ENCODE measurements around the gene PNLIP.

The PNLIP gene

DNA sequence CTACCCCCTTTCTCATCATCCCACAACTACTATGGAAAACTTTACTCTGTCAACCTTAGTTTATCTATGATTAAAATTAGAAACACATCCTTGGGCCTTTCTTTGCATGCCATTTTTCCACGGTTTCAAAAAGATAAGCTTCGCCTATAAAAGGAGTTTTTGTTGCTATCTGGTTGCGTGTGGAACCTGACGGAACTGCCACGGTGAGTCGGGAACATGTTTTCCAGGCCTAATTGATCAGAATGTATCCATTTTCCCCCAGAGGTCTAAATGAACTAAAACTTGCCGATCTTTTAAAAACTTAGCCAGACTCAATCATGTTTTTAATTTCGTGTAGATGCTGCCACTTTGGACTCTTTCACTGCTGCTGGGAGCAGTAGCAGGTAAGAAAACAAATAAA is at the start of gene PNLIP:
PNLIP (plus strand) TSS at position 176 of the 400 bp plus-strand sequence; CDS start at position 338, 162 bp downstream.
- DNase-seq = no peak

DNA sequence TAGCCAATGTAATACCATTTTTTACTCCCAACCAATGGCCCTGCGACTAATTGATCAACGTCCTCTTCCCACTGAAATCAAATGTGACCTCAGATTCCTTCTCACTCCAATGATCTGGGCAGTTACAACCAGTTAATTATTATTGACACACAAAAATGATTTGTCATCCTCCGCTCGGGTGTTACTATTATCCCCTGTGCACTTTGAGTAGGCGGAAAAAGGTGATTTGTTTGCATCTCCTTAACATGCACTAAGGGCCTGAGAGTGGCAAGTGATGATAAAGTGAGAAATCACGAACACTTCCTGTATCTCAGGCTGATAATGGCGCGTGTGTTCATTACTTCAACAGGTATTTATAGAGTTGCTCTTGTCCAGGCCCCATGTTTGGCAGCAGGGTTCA is 40.9 kb upstream of the PNLIP start:
- no peak for DNase-seq

DNA sequence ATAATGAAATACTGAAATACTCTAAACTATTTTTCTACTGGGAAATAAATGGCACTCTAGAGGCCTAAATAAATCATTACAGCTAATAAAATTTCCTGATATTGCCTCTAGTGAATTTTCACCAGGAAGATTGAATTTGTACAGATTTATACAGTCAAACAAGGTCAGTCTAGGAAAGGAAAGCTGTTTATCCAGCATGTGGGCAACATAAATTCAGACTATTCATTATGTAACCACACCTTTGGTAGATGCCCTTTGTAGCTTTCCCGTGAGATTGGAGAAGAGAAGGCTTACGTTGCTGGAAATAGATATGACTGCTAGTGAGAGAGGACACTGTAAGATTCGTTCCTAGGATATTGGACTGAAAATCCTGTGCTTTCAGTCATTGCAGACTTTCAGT is 35.2 kb upstream of the PNLIP start:
- DNase-seq = no peak

DNA sequence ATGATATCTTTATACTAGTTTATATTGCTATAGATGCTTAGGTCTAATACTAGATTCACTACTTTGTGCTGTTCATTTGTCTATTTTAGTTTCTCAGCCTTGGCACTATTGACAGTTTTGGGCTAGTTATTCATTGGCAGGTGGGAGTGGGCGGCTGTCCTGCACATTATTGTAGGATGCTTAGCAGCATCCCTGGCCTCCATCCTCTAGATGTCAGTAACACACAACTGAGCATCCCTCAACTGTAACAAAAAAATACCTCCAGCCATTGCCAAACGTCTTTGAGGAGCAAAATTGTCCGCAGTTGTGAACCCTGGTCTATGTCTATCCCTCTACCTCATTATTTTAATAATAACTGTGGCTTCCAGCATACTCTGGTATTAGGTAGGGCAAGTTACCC is 34.4 kb upstream of the PNLIP start:
- no peak for DNase-seq

DNA sequence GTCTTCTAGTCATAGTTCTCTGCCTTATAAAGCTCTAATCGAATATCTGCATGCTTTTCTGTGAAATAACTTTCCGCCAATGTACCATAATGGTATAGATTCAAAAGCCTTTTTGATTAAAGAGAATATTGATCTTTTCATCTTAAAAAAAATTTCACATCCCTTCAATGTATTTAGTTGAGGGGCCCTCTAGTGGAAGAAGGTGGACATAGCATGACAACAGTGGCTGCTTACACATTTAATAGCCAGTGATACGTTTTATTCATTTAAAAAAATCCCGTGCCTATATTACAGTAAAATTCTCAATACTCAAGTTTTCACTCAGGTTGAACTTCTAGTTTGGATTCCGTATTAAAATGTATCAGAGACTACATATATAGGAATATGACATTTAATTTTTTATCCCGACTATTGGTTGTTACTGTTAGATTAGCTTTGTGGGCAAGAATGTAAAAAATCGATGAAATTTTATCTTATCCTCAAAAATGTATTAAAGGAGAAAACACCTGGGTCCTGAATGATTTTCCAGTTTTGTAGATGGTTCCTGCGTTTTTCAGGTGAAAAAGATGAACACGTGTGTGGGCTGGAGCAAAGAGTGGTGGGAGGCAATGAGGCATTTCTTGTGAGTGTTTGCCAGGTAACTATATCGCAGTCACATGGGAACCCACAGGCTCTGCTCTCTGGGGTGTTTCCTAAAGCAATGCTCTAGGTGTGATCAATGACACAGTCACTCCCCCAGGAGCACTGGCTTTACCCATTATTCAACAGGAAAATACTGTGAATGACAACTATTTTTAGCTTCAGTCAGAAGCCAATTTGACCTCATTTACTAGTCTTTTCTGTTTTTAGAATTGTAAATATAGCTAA is 24.1 kb upstream of the PNLIP start:
- DNase-seq = peak in 1 of 2 donors; percentile 19

DNA sequence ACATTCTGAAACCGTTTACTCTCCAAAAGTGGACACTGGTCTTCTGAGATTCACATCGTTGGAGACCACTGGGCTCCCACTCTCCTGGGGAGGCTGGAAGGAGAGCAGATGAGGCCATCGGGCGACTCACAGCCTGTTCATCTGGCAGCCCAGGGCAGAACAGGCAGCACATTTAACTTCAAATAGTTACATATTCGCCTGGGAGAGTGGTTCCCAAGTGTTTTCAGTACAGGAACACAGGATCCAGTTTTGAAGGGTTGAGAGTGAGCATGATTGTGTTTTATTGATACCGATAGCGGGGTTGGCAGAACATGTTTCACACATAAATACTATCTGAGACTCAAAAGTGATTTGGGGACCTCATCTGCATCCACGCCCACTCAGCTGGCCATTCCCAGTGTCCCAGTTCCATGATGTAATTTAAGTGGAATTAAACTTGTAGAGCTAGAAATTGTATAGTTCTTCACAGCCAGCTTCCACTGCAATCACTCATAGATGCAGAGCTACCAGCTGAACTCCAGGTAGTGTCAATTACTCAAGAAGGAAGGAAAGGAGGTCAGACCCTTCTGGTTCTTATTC is 22.8 kb upstream of the PNLIP start:
- DNase-seq = no peak

DNA sequence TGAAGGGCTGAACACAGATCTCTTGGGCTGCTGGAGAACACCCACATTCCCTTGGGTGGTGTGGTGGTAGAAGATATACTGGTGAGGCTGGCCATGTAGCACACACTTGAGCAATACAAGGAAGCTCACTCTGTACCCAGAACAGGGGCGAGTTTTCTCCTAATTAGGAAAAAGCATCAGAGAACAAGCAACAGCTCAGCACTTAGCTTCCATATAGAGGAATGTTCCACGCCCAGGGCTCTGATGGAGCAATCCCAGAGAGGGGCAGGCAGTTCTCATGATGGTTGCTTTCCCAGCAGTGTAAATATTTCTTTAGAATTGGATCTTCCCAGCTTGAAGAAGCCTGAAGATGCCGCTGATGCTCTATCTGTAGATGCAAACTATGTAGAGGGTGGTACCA is 21.0 kb upstream of the PNLIP start:
- DNase-seq = no peak

DNA sequence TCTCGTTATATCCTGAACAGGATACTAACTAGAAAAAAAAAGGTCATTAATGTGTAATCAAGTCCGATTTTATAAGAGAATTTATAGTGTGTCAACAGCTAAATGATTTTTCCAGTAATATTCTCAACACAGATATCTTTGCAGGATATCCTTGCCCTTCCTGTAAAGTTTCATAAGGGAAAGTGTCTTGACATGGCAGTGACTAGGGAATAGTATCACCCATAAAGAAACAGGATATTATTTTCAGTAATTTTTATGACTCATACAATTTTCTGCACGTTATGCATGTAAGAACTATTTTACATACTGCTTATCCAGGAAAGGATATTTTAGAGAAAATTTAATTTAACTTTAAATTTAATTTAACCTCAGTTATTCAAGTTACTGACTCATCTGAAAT is 19.5 kb upstream of the PNLIP start:
- no peak for DNase-seq

DNA sequence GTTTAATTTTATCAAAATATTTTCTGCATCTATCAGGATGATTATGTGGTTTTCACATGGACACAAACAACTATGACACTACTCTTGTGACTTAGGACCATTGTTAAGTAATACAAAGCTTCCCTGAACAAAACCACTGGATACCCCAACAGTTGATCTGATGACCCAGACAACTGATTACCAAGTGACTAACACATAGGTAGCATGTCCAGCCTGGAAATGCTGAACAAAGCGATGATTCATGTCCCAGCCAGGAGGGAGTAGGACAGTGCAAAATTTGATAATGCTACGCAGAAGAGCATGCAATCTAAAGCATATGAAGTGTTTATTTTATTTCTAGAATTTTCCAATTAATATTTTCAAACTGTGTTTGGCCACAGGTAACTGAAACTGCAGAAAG is 8.9 kb upstream of the PNLIP start:
- no peak for DNase-seq

DNA sequence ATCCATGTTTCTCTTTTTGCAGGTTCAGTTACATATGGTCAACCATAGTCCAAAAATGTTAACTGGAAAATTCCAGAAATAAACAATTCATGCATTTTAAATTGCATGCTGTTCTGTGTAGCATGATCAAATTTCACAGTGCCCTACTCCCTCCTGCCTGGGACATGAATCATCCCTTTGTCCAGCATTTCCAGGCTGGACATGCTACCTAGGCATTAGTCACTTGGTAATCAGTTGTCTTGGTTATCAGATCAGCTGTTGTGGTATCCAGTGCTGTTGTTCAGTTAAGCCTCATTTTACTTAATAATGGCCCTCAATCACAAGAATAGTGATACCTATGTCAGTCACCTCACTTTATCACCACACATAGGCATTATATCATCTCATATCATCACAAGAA is 7.3 kb upstream of the PNLIP start:
- DNase-seq = no peak

DNA sequence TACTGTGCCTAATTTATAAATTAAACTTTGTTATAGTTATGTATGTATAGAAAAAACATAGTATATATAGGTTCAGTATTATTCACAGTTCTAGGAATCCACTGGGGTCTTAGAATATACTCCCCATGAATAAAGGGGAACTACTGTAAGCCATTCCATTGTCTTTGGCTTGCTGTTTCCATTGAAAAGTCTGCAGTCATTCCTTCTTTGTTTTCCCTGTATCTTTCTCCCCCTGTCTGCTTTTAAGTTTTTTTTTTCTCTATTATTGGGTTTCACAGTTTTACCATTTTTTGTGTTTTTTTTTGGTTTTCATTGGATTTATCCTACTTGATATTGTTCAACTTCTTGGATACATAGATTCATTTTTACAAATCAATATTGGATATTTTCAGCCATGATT is 6.7 kb upstream of the PNLIP start:
- DNase-seq = no peak

DNA sequence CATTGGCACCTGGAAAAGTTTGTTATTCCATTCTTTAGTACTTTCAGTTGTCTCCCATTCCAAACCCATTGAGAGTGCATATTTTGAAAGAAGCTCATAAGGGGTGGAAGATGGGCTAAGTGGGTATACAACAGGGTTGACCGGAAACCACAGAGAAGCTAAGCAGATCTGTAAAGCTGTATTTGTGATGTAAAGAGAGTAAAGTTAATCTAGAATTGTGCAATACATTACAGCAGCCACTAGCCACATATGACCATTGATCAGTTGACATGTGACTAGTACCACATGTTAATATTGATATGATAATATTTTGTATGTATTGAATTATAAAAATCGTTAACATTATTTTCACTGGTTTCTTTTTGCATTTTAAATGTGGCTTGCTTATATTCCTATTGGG is 4.9 kb upstream of the PNLIP start:
- no peak for DNase-seq

DNA sequence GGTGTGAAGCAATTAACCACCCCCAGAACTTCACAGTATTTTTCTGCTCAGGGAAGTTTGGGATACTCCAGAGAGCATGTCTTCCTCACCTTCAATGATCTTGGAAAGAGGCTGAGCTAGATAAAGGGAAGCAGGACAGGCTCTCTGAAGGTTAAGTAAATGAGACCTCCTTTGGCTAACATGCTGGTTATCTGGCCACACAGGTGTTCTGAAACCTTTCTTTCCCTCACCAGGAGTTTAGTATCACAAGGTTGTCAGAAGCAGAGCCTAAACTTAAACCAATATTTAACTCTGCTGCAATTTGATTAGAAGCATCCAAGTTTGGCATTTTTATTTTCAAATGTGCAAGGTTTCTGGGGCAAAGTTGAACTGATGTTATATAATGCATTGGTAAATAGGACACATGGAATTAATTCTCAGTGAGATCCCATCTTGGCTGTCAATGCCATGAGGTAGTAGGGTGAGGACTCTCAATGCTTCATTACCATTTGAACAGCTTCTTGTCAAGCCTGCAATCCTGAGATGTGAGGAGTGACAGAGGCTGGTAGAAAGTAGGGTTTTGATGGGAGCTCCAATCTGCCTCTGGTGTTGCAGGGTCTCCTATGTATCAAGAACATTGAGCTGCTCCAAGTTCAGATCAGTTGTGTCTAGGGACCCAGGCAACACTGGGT is 3.6 kb upstream of the PNLIP start:
- DNase-seq = no peak

DNA sequence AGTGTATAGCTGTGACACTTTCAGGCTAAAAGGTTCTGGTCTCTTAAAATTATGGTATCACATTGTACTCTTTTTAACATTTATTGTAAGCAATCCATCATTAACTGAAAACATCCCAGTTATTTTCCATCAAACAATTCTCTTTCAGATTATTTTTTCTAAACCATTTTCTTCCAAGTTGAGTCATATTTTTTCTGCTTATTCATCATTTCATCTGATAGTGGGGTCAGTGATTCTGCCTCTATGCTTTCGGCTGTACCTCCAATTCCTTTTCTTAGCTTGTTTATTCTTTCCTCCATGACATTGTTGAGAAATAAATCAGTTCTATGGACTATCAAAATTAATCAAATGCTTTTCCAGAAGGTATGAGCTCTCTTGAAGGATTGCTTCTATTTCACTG is 609 bp upstream of the PNLIP start:
- no peak for DNase-seq

DNA sequence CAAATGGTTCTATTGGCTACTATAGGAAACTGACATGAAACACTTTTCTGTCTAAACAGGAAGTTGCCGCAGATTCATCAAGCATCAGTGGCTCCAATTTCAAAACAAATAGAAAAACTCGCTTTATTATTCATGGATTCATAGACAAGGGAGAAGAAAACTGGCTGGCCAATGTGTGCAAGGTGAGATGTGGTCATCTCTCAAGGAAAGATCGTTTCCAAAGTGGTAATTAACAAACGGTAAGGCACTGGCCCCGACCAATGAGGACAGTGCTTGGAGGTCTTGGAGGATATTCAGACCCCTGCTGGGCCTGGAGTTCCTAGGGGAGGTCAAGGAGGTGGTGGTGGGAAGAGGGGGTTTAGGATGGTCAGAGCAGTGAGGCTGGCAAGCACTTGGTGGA is 2.6 kb downstream of the PNLIP start:
- DNase-seq = no peak

DNA sequence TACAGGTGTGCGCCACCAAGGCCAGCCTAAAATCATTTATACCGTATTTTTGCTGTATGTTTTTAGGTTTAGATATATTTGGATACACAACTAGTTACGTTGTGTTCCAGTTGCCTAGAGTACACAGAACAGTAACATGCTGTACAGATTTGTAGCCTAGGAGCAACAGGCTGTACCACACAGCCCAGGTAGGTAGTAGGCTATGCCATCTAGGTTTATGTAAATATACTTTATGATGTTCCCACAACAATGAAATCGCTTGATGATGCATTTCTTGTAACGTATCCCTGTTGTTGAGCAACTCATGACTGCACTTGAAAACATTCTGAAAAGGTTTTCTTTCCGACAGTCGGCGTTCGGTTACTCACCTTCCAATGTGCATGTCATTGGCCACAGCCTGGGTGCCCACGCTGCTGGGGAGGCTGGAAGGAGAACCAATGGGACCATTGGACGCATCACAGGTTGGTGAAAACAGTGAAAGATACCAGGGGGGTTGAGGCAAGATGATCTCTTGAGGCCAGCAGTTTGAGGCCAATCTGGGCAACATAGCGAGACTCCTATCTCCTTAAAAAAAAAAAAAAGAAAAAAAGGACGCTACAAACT is 7.7 kb downstream of the PNLIP start:
- DNase-seq = no peak

DNA sequence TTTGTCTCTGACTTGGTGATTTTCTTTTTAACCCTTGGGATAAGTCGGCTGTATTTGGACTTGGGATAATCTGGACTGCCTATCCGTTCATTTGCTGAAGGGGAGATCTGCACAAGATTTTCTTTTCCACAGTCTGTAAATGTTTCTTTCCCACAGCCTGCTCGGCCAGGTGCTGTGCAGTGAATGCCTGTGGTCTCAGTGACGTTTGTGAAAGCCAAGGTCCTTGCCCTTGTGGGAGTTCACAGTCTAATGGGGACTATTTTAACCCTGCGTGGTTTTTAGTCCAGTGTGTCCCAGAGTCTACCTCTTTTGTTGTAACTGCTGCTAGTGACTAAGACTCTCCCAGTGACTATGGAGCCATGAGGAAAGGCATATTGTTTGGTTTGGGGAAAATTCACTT is 8.9 kb downstream of the PNLIP start:
- DNase-seq = no peak

DNA sequence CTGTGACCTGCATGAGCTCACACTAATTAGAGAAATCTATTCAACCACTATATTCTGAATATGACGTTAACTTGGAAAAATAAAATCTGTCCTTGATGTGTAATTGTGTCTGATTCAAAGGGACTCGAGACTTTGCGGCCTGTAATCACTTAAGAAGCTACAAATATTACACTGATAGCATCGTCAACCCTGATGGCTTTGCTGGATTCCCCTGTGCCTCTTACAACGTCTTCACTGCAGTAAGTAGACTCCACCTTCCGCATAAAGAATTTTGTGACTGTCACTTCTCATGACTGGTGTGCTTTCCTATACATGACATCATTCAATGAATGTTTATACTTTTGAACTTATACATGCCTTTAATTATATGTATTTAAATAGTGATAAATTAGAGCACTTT is 10.1 kb downstream of the PNLIP start:
- DNase-seq = no peak

DNA sequence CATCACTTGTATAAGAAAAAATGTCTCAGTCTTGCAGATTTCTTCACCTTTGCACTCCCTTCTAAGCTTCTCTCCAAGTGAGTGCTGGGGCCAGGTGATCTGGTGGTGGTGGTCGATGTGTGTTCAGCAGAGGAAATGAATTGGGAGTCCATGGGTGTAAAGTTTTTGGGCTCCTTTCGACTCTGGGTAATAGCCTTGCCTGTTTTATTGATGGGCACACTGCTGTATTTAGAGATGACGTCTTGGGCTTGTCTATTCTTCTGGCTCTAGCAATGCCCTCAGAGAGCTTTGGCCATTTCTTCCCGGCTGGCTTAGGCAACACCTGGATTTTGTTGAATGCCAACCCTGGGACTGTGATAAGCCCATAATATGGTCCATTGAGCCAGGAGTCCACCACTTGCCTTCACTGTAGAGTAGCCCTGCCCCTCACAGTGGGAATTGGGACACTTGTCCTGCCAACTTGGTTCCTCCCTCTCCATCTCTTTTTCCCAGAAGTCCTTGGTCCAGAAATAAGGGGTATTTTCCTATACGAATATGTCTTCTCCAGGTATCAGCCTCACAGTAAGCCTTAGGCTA is 11.7 kb downstream of the PNLIP start:
- DNase-seq = no peak

DNA sequence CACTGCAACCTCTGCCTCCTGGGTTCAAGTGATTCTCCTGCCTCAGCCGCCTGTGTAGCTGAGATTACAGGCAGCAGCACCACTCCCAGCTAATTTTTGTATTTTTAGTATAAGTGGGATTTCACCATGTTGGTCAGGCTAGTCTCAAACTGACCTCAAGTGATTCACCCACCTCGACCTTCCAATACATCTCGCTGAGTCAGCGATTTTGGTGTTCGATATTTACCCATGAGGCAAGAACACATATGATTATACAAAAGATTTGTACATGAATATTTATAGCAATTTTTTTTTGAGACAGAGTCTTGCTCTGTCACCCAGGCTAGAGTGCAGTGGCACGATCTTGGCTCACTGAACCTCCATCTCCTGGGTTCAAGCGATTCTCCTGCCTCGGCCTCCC is 19.8 kb downstream of the PNLIP start:
- no peak for DNase-seq

DNA sequence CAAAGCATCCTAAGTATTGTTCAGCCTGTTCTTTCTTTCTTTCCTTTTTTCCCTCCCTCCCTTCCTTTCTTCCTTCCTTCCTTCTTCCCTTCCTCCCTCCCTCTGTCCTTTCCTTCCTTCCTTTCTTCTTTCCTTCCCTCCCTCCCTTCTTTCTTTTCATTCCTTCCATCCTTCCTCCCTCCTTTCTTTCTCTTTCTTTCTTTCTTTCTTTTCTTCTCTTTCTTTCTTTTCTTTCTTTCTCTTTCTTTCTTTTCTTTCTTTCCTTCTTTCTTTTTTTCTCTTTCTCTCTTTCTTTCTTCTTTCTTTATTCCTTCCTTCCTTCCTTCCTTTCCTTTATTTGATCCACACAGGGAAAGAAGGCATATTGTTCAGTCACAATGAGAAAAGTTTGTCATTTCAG is 21.2 kb downstream of the PNLIP start:
- DNase-seq = no peak

DNA sequence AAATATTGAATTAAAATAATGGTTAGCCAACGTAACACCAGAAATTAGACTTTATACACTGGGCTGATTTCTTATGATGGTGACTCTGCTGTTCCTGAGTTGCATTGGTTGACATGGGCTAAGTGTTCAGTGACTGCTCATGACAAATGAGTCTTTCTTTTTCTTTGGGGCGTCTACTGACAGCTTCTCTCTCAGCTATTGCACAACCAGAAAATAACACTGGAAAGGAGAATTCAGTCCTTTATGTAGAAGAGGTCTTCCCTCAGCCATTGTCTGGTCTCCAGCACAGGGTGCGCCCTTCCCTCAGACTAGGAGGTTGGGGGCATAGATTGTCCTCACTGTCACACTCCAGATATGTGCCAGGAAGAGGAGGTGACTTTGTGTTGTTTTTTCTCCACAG is 21.6 kb downstream of the PNLIP start:
- no peak for DNase-seq

DNA sequence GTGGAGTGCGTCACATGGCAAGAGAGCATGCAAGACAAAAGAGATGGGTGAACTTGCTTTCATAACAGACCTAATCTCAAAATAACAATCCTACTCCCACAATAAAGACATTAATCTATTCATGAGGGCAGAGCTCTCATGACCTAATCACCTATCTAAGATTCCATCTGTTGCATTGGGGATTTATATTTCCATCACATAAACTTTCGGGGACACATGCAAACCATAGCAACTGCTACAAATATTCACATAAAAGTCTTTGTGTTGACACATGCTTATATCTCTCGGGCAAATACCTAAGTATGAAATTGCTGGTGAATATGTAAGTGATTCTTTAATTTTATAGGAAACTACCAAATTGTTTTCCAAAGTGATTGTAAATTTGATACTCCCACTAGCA is 29.1 kb downstream of the PNLIP start:
- no peak for DNase-seq
